HG03469 (cell line): Measurements from ENCODE around the gene RNF224.

ENCODE experiments used
- ATAC-seq: cut with Tn5 transposase; IDR thresholded peaks from one replicate; pipeline ENCODE4 v1.9.1; 2021; ENCODE audit warnings: mild to moderate bottlenecking, moderate library complexity, moderate number of reproducible peaks; ENCODE audit not compliant: unreplicated experiment

RNF224 gene

DNA sequence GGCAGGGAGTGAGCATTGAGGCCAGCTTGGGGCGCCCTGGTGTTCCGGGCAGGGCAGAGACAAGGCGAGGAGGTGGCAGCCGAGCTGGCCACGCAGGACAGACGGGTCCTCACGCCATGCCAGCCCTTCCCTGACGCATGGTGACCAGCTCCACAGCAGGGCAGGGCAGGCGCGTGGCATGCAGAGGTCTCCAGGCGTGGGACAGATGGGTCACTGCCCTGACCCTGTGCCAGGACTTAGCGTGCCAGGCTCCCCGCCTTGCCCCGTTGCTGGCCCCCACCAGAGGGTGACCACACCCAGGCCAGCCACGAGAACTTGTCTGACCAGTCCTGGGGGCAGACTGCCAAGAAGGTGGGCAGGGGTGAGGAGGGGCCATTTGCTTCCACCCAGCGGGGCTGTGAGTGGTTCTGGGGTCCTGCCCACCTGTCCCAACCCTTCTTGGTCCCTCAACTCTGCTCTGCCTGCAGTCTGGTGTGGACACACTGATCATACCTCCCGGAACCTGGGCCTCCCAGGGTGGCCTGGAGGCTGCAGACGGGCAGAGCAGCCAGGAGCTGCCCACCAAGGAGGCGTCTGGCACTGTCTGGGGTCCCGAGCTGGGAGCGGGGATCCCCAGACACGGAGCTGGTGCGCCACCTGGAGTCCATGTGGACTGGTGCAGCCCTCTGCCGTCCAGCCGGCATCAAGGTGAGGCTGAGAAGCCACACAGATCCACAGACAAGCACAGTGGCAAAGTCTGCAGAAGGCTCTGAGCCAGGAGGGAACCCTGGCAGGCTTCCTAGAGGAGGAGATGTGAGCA lies at the start of gene RNF224:
Gene RNF224, plus strand, starts transcription at position 449 of the 799 bp plus-strand sequence. CDS start 834 bp downstream, outside the sequence.
- ATAC-seq: no peak

- ATAC-seq: no peak
These were observed 48.9 kb upstream of the RNF224 start for GRCh38 chr9:137178201-137178938.

DNA sequence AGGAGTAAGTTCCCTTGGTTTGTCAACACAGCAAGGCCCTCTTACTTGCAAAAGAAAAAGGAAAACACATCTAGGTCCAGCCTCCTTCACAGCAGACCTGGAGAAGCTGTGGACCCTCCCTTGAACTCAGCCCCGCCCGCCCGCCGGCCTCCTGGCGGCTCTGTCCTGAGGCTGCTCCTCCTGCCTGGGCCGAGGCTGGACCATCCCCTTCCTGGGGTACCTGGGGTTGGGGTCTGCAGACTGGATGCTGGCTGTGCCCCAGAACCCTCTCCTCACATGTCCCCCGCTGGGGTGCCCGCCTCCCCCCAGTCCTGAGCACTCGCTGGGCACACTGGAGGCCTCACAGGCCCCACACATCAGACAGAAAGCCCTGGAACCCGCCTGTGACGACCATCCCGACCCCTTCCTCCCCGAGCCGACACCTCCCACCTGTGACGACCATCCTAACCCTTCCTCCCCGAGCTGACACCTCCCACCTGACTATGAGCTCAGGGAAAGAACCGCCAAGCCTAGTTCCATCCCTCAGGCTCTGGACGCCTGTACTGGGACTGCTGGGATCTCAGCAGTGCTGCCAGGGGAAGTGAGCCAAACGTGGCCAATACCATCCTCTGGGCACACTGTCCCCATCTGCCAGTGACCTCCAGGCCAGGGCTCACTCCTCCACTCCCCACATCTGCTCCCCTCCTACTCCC lies 48.2 kb upstream of the RNF224 start:
- no peak for ATAC-seq

GRCh38 chr9:137179761-137180160 lies 47.5 kb upstream of the RNF224 start:
- no peak for ATAC-seq

- ATAC-seq: no peak
These were observed 46.8 kb upstream of the RNF224 start for GRCh38 chr9:137180491-137180890.

GRCh38 chr9:137181680-137182079 lies 45.6 kb upstream of the RNF224 start:
- ATAC-seq: no peak

DNA sequence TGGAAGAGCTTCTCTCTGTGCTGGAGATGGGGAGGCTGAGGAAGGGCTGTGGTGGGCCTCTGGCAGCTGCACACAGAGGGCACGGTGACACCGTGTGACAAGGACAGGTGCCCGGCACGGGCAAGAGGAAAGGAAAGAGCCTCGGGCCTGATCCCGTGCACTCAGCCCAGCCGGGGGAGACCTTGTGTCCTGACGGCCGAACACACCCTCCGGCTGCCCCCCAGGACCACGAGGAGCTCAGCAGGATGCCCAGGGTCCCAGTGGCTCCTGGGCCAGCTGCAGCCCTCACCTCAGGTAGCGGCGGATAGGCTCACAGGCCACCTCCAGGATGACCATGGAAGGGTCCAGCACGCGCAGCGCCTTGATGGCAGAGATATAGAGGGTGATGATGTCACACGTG lies 44.5 kb upstream of the RNF224 start:
- no peak for ATAC-seq

DNA sequence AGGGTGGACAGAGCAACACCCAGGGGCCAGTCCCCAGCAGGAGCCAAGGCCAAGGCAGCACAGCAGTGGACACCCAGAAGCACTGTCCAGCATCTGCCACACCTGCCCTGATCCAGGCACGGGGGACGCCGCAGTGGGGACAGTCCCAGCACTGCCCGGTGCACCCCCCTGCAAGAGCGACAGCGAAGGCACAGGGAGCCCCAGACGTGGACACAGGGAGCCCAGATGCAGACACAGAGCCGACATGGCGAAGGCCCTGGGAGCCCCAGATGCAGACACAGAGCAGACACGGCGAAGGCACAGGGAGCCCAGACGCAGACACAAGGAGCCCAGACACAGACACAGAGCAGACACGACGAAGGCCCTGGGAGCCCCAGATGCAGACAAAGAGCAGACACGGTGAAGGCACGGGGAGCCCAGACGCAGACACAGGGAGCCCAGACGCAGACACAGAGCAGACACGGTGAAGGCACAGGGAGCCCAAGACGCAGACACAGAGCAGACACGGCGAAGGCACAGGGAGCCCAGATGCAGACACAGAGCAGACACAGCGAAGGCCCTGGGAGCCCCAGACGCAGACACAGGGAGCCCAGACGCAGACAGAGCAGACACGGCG lies 43.2 kb upstream of the RNF224 start:
- ATAC-seq: no peak

DNA sequence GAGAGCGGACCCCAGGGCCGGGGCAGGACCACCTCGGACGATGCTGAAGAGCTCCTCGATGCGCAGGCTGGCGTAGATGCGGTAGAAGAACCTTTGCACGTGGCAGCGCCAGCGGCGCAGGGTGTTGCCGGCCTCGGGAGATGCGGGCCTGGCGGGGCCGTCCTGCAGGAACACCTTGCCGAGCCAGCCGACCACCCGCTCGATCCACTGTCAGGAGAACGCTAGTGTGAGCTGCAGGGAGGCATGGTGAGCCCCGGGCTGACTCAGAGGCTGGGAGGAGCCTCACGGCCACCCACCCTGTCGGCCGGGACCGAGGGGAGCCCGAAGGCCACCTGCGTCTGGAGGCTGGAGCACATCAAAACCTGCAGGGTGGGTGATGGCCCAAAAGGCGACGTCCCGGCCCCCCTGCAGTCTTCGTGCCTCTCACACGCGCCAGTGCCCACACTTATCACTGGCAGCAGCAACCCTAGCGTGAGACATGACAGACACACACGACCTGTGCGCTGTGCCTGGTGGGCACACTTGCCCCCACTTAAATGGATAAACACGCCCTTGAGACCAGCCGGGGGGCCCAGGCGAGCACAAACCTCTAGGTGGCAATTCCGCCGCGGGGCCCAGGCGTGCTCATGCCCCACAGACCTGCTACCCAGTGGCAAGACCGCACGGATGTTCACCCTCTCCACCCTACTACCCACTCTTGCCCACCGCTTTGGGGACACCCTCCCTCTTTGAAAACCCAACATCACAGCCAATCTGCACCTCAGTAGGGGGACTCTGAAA lies 42.2 kb upstream of the RNF224 start:
- ATAC-seq: no peak

- ATAC-seq: no peak
These were observed 41.4 kb upstream of the RNF224 start for GRCh38 chr9:137185921-137186320.

DNA sequence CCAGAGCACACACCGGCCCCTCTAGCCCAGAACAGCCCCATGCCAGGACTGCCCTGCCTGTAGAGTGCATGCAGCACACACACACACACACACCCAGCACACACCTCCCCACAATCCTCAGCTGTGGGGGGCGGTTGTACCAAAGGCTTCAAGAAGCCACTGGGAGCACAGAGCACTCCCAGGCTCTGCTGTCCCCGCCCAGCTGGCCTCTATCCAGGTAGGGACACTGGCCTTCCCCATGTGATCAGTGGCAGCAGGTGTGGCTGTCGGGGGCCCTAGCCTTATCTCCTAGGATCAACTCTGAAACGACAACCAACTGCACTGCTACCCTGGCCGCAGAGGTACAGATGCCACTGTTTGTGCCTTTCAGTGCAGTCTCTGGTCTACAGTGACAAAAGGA lies 40.9 kb upstream of the RNF224 start:
- ATAC-seq: no peak

DNA sequence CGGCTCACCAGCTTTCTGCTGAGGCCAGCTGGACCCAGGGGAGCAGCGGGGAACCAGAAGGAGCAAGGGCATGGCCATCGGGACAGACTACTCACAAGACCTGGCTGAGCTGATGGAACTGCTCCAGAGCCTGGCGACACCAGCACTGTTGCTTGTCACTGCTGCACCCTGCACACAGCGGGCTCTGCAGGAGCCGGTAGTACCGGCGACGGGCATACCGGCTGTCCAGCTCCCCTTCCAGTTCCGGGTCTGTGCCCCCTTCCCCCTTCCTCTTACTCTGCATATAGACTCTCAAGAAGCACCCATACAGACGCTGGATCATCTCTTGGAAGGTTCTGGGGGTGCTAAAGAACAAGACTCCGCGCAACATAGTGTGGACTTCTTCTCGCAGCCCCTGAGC lies 39.9 kb upstream of the RNF224 start:
- no peak for ATAC-seq

DNA sequence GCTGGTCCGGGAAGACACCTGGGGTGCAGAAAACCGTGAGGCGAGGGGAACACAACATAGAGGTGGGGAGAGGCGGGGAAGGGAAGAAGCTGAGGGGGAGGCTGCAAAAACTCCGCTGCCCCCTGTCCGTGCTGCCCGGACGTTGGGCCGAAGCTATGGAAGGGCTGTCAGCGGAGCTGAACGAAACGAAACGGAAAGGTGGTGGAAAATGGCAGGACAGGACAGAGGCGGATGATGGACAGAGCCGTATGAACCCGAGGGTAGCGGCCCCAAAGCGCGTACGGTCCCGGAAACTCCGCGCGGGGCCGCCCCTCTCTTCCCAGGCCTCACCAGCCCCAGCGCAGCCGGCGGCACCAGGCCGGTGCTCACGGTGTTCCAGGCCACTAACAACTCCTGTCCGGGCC lies 39.2 kb upstream of the RNF224 start:
- ATAC-seq: no peak

- peak; percentile 59 for ATAC-seq
These were observed 38.6 kb upstream of the RNF224 start, which contains the start of the genes ANAPC2 and SSNA1 for GRCh38 chr9:137188490-137189296. ANAPC2 (minus strand) TSS chr9:137188560; CDS start chr9:137188532, 28 bp downstream. SSNA1 (plus strand) TSS chr9:137188676; CDS start chr9:137188727, 51 bp downstream.

- peak; percentile 8 for ATAC-seq
These were observed 37.7 kb upstream of the RNF224 start for GRCh38 chr9:137189297-137190295.

GRCh38 chr9:137190315-137190856 lies 36.9 kb upstream of the RNF224 start:
- no peak for ATAC-seq

DNA sequence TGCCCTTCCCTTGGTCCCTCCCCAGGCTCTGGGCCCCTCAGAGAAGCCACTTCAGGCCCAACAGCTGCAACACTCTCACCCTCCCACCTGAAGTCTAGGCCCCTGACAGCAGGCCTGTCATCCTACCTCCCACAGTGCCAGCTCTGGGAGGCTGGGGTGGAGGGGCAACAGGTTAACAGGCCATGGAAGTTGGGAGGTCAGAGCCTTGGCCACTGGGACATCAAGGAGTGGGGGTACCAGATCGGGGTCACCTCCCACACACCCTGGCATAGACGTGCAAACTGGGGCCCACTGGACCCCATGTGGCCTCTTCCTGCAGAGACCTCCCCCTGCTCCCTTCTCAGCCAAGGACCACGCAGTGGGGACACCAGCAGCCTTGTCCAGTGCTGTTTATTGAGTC lies 36.1 kb upstream of the RNF224 start:
- ATAC-seq: no peak
